ENCODE results near the gene CEP350. TPM values are rescaled to one million over a fixed set of nuclear protein-coding genes. Genes with fewer than 3 reads are reported as not detected.

The CEP350 gene
- total and polyA plus RNA-seq, 2 of the 13 experiments (the other 11 are each of a cell fraction or from before 2014, with no cell fraction given): 7.6 to 35.9 TPM

DNA sequence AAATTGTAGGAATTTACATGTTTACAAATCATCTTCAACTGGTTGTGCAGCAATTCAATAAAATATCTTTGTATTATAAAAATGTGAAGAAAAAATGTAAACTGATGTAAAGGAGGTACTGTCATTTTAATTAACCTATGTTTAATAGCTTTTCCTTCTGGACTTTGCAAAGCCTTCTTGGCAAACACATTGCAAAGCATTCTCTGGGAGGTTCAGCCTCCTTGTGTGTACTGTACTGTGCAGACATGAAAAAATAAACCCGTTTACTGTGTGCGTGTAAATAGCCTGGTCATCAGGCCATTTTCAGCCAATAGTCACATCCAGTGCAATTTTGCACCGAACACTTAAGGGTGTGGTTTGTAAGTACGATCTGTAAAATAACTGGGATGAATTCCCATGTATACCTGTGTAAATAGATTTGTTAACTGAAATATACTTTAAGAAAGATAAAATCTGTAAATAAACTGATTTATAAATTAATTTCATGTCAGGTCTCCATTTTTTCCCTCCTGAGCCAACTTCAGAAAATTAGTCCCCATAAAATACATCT is 159.9 kb downstream of the CEP350 start:
- TF ChIP-seq CREB1 (IDR thresholded peaks at IDR 0.05) (no peak), CREB1 (CRISPR knock-in tag; IDR thresholded peaks at IDR 0.05) (no peak), EED (CRISPR knock-in tag; IDR thresholded peaks at IDR 0.05) (no peak), MYC (CRISPR knock-in tag; IDR thresholded peaks at IDR 0.05; ENCODE audit: borderline replicate concordance) (no peak)
- TF ChIP-seq, protein P1, sequence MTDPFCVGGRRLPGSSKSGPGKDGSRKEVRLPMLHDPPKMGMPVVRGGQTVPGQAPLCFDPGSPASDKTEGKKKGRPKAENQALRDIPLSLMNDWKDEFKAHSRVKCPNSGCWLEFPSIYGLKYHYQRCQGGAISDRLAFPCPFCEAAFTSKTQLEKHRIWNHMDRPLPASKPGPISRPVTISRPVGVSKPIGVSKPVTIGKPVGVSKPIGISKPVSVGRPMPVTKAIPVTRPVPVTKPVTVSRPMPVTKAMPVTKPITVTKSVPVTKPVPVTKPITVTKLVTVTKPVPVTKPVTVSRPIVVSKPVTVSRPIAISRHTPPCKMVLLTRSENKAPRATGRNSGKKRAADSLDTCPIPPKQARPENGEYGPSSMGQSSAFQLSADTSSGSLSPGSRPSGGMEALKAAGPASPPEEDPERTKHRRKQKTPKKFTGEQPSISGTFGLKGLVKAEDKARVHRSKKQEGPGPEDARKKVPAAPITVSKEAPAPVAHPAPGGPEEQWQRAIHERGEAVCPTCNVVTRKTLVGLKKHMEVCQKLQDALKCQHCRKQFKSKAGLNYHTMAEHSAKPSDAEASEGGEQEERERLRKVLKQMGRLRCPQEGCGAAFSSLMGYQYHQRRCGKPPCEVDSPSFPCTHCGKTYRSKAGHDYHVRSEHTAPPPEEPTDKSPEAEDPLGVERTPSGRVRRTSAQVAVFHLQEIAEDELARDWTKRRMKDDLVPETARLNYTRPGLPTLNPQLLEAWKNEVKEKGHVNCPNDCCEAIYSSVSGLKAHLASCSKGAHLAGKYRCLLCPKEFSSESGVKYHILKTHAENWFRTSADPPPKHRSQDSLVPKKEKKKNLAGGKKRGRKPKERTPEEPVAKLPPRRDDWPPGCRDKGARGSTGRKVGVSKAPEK (CRISPR knock-in tag; IDR thresholded peaks at IDR 0.05; ENCODE audit: borderline replicate concordance): no peak
- intact Hi-C loops (cut with micrococcal nuclease; ENCODE audit: unreplicated experiment) (no loop called here), in situ Hi-C loops (cut with HindIII; ENCODE audit: extremely low pct_ligation_motif_present, low pct_unique_long_range_greater_than_20kb) (no loop called here)
- WGBS (ENCODE audit: low lambda C conversion rate): 95% methylated on average over 4 of the region's 4 CpGs
- H3K9ac ChIP-seq (ENCODE audit: insufficient read depth, low read depth, low read length): no peak overlapping the region
- ChIA-PET CTCF (ENCODE audit: low intra/inter-chr PET ratio, low total read pairs) (no interaction called here), POLR2A (no interaction called here)
- DNase-seq (ENCODE audit: low spot score): no peak
- no peak overlapping the region for H3K4me2 ChIP-seq (ENCODE audit: low read depth, low read length)
- peaks cover 23% of the 10 kb centered on the region for H3K4me1 ChIP-seq (ENCODE audit: insufficient read depth, low read length)
- no peak for ATAC-seq
- BruUV-seq (replicated peaks): no TSS peak
- no peak overlapping the region for H3K4me3 ChIP-seq (replicated peaks in 1 of 3; ENCODE audit: insufficient read depth in 1 of 3, low read depth in 2 of 3, low read length in 3 of 3)
- FAIRE-seq: no peak
- H4K20me1 ChIP-seq (ENCODE audit: insufficient read depth, low read length): no peaks in the 10 kb centered on the region
- H3K27me3 ChIP-seq (ENCODE audit: control insufficient read depth in 1 of 2, insufficient read depth in 2 of 2, low read length in 2 of 2): no peaks in the 10 kb centered on the region
- H2AFZ ChIP-seq (ENCODE audit: low read length): no peak overlapping the region
- no peaks in the 10 kb centered on the region for H3K79me2 ChIP-seq (ENCODE audit: insufficient read depth, low read length)
- H3K36me3 ChIP-seq (replicated peaks in 1 of 2; ENCODE audit: control insufficient read depth in 1 of 2, insufficient read depth in 2 of 2, low read length in 2 of 2): peaks cover 10 to 17% of the 10 kb centered on the region in 2 experiments
- H3K9me3 ChIP-seq (ENCODE audit: low read length): no peaks in the 10 kb centered on the region
- no peak overlapping the region for H3K27ac ChIP-seq (ENCODE audit: extremely low read length, insufficient read depth, low read length)
